D721Med (cell line): ENCODE measurements around the gene SHISA3.

Experiments used
- DNase-seq: peaks from one replicate; pipeline ENCODE4 v3.0.0; 2011; ENCODE audit warnings: low spot score; ENCODE audit not compliant: insufficient read length
- FAIRE-seq: peaks from 2 replicates; lab custom pipeline; 2011; peaks lifted over from hg19 to GRCh38; lab: Jason Lieb, UNC
- TF ChIP-seq, protein P1 (sequence below): IDR thresholded peaks from 2 replicates; pipeline ENCODE4 v1.5.1; 2012; ENCODE audit warnings: mild to moderate bottlenecking, control low read depth; ENCODE audit not compliant: insufficient read depth; ENCODE audit errors: missing control alignments

The SHISA3 gene

GRCh38 chr4:42440083-42440482 is 42.8 kb downstream of the SHISA3 start:
- FAIRE-seq, result no peak
- TF ChIP-seq, protein P1, sequence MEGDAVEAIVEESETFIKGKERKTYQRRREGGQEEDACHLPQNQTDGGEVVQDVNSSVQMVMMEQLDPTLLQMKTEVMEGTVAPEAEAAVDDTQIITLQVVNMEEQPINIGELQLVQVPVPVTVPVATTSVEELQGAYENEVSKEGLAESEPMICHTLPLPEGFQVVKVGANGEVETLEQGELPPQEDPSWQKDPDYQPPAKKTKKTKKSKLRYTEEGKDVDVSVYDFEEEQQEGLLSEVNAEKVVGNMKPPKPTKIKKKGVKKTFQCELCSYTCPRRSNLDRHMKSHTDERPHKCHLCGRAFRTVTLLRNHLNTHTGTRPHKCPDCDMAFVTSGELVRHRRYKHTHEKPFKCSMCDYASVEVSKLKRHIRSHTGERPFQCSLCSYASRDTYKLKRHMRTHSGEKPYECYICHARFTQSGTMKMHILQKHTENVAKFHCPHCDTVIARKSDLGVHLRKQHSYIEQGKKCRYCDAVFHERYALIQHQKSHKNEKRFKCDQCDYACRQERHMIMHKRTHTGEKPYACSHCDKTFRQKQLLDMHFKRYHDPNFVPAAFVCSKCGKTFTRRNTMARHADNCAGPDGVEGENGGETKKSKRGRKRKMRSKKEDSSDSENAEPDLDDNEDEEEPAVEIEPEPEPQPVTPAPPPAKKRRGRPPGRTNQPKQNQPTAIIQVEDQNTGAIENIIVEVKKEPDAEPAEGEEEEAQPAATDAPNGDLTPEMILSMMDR, result no peak

DNA sequence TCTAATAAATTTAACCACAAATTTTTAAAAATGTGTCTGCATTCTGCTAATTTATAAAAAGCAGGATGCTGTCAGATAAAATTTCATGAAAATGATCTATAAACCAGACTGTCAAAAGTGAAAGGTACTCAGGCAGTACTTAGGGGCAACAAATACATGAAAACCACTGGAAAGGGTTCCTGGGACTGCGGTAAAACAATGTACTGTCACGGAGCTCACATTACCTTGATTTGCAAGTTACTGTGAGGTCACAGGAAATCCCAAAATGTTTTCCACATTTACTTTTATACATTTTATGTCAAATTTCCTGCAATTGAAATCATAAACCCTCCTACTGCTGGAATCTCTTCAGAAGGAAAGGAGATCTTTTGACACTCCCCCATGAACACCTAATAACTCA is 45.3 kb downstream of the SHISA3 start:
- TF ChIP-seq, protein P1, result no peak
- FAIRE-seq (no peak), DNase-seq (no peak)

More at GRCh38 chr4:42440083-42440482, 42.8 kb downstream of the SHISA3 start:
- DNase-seq, result no peak

DNA sequence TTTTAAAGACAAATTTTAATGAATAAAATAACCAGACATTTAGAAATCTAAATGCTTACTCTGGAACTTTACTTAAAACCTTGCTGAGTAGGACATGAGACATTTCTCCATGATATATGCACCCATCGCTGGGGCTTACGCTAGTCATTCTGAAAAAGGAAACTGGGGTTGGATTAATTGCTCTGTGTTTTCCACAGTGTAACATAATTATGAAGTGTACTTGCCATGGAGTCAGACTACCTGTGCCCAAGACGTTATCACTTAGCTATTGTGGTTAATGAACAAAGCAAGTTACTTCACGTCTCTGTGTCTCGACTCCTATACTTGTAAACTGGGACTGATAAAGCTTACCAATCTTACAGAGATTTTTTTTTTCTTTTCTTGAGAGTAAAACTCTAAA is 47.8 kb downstream of the SHISA3 start:
- FAIRE-seq (no peak), DNase-seq (no peak)
- TF ChIP-seq, protein P1, result no peak

DNA sequence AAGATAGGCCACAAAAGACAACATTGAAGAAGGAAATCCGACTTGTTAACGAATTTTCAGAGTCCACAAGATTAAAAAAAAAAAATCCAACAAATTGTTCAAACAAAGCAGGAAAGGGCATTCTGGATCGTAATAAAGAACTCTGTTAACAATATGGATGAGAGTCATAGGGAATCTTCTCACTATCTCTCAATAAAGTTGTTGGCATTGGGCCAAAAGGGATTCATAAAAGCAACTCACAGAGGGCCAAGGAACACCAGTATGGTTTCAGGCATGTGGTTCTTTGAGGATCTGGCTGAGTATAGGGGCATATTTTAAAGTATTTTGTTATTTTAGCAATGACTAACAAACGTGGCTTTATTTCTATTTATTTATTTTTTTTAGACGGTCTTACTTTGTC is 49.5 kb downstream of the SHISA3 start:
- FAIRE-seq, result no peak
- TF ChIP-seq, protein P1, result no peak
- no peak for DNase-seq
